ENCODE results near the gene GPRIN3. TPM values are rescaled to one million over a fixed set of nuclear protein-coding genes. Genes with fewer than 3 reads are reported as not detected.

Gene GPRIN3
- total and polyA plus RNA-seq, 2 experiments from 2014 or later: 0.74 to 3.2 TPM

GRCh38 chr4:89269121-89269666, 38.4 kb downstream of the GPRIN3 start:
- no peaks in the 10 kb centered on the region; the same call in 1 of the 2 replicates for H3K9me2 ChIP-seq (ENCODE audit: insufficient read depth)
- no peak overlapping the region for H3K4me2 ChIP-seq
- no peaks in the 10 kb centered on the region for H4K20me1 ChIP-seq (replicated peaks; ENCODE audit: insufficient read depth)
- Mint-ChIP-seq H3K4me3 (no peak overlapping the region), H3K9me3 (no peaks in the 10 kb centered on the region), H3K27ac (no peak overlapping the region), H3K27me3 (ENCODE audit: insufficient read depth, low read depth, poor library complexity) (peaks cover 2% of the 10 kb centered on the region), H3K36me3 (ENCODE audit: low read depth) (no peaks in the 10 kb centered on the region), H3K4me1 (peaks cover 5% of the 10 kb centered on the region; the same call in 1 of the 3 replicates)
- no peak for DNase-seq (ENCODE audit: low spot score)
- no peak overlapping the region for H3K4me3 ChIP-seq
- no peaks in the 10 kb centered on the region for H3K4me1 ChIP-seq (ENCODE audit: insufficient read depth)
- H3K27me3 ChIP-seq (ENCODE audit: insufficient read depth): no peaks in the 10 kb centered on the region
- no peak overlapping the region for H3K27ac ChIP-seq (ENCODE audit: low read depth)
- TF ChIP-seq, protein P1, sequence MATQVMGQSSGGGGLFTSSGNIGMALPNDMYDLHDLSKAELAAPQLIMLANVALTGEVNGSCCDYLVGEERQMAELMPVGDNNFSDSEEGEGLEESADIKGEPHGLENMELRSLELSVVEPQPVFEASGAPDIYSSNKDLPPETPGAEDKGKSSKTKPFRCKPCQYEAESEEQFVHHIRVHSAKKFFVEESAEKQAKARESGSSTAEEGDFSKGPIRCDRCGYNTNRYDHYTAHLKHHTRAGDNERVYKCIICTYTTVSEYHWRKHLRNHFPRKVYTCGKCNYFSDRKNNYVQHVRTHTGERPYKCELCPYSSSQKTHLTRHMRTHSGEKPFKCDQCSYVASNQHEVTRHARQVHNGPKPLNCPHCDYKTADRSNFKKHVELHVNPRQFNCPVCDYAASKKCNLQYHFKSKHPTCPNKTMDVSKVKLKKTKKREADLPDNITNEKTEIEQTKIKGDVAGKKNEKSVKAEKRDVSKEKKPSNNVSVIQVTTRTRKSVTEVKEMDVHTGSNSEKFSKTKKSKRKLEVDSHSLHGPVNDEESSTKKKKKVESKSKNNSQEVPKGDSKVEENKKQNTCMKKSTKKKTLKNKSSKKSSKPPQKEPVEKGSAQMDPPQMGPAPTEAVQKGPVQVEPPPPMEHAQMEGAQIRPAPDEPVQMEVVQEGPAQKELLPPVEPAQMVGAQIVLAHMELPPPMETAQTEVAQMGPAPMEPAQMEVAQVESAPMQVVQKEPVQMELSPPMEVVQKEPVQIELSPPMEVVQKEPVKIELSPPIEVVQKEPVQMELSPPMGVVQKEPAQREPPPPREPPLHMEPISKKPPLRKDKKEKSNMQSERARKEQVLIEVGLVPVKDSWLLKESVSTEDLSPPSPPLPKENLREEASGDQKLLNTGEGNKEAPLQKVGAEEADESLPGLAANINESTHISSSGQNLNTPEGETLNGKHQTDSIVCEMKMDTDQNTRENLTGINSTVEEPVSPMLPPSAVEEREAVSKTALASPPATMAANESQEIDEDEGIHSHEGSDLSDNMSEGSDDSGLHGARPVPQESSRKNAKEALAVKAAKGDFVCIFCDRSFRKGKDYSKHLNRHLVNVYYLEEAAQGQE (IDR thresholded peaks at IDR 0.05; ENCODE audit: unreplicated experiment): no peak
- TF ChIP-seq CREB1 (CRISPR knock-in tag; IDR thresholded peaks at IDR 0.05; ENCODE audit: low read depth) (no peak), POLR2AphosphoS5 (IDR thresholded peaks at IDR 0.05; ENCODE audit: low read depth) (no peak)
- TF ChIP-seq, protein P2, sequence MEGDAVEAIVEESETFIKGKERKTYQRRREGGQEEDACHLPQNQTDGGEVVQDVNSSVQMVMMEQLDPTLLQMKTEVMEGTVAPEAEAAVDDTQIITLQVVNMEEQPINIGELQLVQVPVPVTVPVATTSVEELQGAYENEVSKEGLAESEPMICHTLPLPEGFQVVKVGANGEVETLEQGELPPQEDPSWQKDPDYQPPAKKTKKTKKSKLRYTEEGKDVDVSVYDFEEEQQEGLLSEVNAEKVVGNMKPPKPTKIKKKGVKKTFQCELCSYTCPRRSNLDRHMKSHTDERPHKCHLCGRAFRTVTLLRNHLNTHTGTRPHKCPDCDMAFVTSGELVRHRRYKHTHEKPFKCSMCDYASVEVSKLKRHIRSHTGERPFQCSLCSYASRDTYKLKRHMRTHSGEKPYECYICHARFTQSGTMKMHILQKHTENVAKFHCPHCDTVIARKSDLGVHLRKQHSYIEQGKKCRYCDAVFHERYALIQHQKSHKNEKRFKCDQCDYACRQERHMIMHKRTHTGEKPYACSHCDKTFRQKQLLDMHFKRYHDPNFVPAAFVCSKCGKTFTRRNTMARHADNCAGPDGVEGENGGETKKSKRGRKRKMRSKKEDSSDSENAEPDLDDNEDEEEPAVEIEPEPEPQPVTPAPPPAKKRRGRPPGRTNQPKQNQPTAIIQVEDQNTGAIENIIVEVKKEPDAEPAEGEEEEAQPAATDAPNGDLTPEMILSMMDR (conservative IDR thresholded peaks at IDR 0.05; ENCODE audit: low read depth in 2 of 2): no peak
- H3F3A ChIP-seq (replicated peaks; ENCODE audit: low read depth): no peaks in the 10 kb centered on the region
- H3K79me2 ChIP-seq (replicated peaks; ENCODE audit: insufficient read depth): no peaks in the 10 kb centered on the region
- H2AFZ ChIP-seq: no peak overlapping the region
- ATAC-seq: no peak
- no peaks in the 10 kb centered on the region for H3K36me3 ChIP-seq (ENCODE audit: insufficient read depth)

- H3K4me1 Mint-ChIP-seq: peaks cover 5% of the 10 kb centered on the region; the same call in 1 of the 3 replicates
Measured at GRCh38 chr4:89268679-89269078, 38.9 kb downstream of the GPRIN3 start.

More at GRCh38 chr4:89268679-89269078, 38.9 kb downstream of the GPRIN3 start:
- no peaks in the 10 kb centered on the region for H3K36me3 ChIP-seq (ENCODE audit: insufficient read depth)
- no peaks in the 10 kb centered on the region for H3K4me1 ChIP-seq (ENCODE audit: insufficient read depth)
- no peak overlapping the region for H3K4me3 Mint-ChIP-seq
- no peaks in the 10 kb centered on the region for H3K27me3 ChIP-seq (ENCODE audit: insufficient read depth)
- H3F3A ChIP-seq (replicated peaks; ENCODE audit: low read depth): no peaks in the 10 kb centered on the region
- DNase-seq (ENCODE audit: low spot score): no peak
- no peaks in the 10 kb centered on the region for H3K36me3 Mint-ChIP-seq (ENCODE audit: low read depth)
- H2AFZ ChIP-seq: no peak overlapping the region
- no peaks in the 10 kb centered on the region for H4K20me1 ChIP-seq (replicated peaks; ENCODE audit: insufficient read depth)
- H3K9me2 ChIP-seq (ENCODE audit: insufficient read depth): no peaks in the 10 kb centered on the region; the same call in 1 of the 2 replicates
- no peaks in the 10 kb centered on the region for H3K79me2 ChIP-seq (replicated peaks; ENCODE audit: insufficient read depth)
- TF ChIP-seq, protein P2 (conservative IDR thresholded peaks at IDR 0.05; ENCODE audit: low read depth in 2 of 2): no peak
- TF ChIP-seq CREB1 (CRISPR knock-in tag; IDR thresholded peaks at IDR 0.05; ENCODE audit: low read depth): no peak
- no peak overlapping the region for H3K27ac Mint-ChIP-seq
- no peaks in the 10 kb centered on the region for H3K9me3 Mint-ChIP-seq
- H3K4me3 ChIP-seq: no peak overlapping the region
- ATAC-seq: no peak
- H3K27me3 Mint-ChIP-seq (ENCODE audit: insufficient read depth, low read depth, poor library complexity): peaks cover 2% of the 10 kb centered on the region
- H3K4me2 ChIP-seq: no peak overlapping the region
- H3K27ac ChIP-seq (ENCODE audit: low read depth): no peak overlapping the region

Measured in GM23338 (cell line).